IMR-90 (cell line): ENCODE data around the gene GCN1.

Experiments
- BHLHE40 ChIP-seq: fragments of 150-350 bp; IDR thresholded peaks from 2 replicates; pipeline ENCODE4 v1.6.1; 2016; ENCODE audit warnings: mild to moderate bottlenecking, low read depth, low read length
- CEBPB ChIP-seq: IDR thresholded peaks from 2 replicates; pipeline ENCODE4 v1.6.1; 2012; ENCODE audit warnings: low read depth, low read length, improper control_type of control experiment
- CHD1 ChIP-seq: IDR thresholded peaks from 2 replicates; pipeline ENCODE4 v1.6.1; 2012; ENCODE audit warnings: low read depth, low read length, improper control_type of control experiment
- CTCF ChIP-seq: conservative IDR thresholded peaks from 2 replicates; pipeline ENCODE4 v1.5.1; 2012; ENCODE audit warnings: mild to moderate bottlenecking, low read depth, low read length, improper control_type of control experiment
- ELK1 ChIP-seq: fragments of 150-350 bp; IDR thresholded peaks from 2 replicates; pipeline ENCODE4 v1.6.1; 2016; ENCODE audit warnings: low read depth, mild to moderate bottlenecking, low read length, moderate library complexity, borderline replicate concordance
- MAFK ChIP-seq: IDR thresholded peaks from 2 replicates; pipeline ENCODE4 v1.6.1; 2012; ENCODE audit warnings: low read depth, low read length, improper control_type of control experiment
- MAZ ChIP-seq: IDR thresholded peaks from 2 replicates; pipeline ENCODE4 v1.6.1; 2012; ENCODE audit warnings: low read depth, mild to moderate bottlenecking, low read length, improper control_type of control experiment, moderate library complexity, borderline replicate concordance
- MXI1 ChIP-seq: IDR thresholded peaks from 2 replicates; pipeline ENCODE4 v1.6.1; 2012; ENCODE audit warnings: low read depth, mild to moderate bottlenecking, low read length, moderate library complexity, borderline replicate concordance
- POLR2A ChIP-seq: IDR thresholded peaks from 2 replicates; pipeline ENCODE4 v1.6.1; 2012; ENCODE audit warnings: mild to moderate bottlenecking, low read depth, low read length
- RAD21 ChIP-seq: IDR thresholded peaks from 2 replicates; pipeline ENCODE4 v1.6.1; 2012; ENCODE audit warnings: low read length, improper control_type of control experiment
- RCOR1 ChIP-seq: IDR thresholded peaks from 2 replicates; pipeline ENCODE4 v1.6.1; 2012; ENCODE audit warnings: mild to moderate bottlenecking, low read length, improper control_type of control experiment; ENCODE audit not compliant: insufficient replicate concordance
- RFX5 ChIP-seq: IDR thresholded peaks from 2 replicates; pipeline ENCODE4 v1.8.0; 2012; ENCODE audit warnings: low read depth, mild to moderate bottlenecking, low read length, moderate library complexity
- SMC3 ChIP-seq: fragments of 150-350 bp; IDR thresholded peaks from 2 replicates; pipeline ENCODE4 v1.6.1; 2016; ENCODE audit warnings: low read depth, mild to moderate bottlenecking, antibody characterized with exemption, low read length, moderate library complexity
- USF2 ChIP-seq: fragments of 150-350 bp; IDR thresholded peaks from 2 replicates; pipeline ENCODE4 v1.6.1; 2017; ENCODE audit warnings: mild to moderate bottlenecking, antibody characterized with exemption, low read length, low read depth

- TF ChIP-seq CTCF (no peak), POLR2A (no peak), USF2 (no peak), CEBPB (no peak), MAZ (no peak), MAFK (no peak), BHLHE40 (no peak), RFX5 (no peak), MXI1 (no peak), RAD21 (no peak), ELK1 (no peak), CHD1 (no peak), RCOR1 (no peak), SMC3 (no peak)
These were observed 22.5 kb upstream of the GCN1 start for GRCh38 chr12:120216742-120217605.
